NCI-H82 treated with DMSO at 0.1 percent for 48 hours (cell line): Measurements from ENCODE around the gene C9orf40.

Source experiments
- DNase-seq: peaks from one replicate; lab custom pipeline; 2025; ENCODE audit not compliant: unreplicated experiment; lab: John Stamatoyannopoulos, UW

Gene C9orf40, protein sequence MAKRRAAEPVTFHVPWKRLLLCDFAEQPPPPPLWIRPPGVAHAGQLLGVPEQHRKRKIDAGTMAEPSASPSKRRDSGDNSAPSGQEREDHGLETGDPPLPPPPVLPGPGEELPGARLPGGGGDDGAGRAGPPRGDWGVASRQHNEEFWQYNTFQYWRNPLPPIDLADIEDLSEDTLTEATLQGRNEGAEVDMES

DNA sequence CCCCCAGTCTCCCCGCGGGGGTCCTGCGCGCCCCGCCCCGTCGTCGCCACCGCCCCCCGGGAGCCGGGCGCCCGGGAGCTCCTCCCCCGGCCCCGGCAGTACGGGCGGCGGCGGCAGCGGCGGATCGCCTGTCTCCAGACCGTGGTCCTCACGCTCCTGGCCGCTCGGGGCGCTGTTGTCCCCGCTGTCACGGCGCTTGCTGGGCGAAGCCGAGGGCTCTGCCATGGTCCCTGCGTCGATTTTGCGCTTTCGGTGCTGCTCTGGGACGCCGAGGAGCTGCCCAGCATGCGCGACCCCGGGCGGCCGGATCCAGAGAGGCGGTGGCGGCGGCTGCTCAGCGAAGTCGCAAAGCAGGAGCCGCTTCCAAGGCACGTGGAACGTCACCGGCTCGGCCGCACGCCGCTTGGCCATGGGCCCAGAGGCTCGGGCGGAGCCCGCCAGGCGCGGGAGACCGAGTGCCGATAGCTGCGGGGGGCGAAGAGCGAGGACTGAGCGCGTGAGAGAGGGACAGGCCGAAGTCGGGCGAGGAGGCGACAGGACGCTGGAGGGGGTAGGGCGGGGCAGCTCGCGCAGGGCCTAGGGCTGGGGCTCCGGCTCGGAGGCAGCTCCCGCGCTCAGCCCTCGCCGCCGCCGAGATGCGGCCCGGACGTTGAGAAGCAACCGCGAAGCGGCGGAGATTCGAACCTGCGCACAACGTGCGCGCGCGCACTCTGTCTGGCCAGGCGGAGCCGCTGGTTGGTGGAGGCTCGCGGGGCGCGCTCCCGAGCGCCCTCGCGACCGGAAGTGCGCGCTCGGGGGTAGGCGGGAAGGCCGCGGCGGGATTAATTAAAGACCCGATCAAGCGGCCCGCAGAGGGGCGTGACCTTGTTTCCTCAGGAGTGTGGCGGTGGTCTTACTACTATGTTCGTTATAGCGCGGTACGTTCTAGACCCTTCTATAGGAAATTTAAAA, at the start of gene C9orf40:
Gene C9orf40, minus strand, starts transcription at position 712 of the 951 bp plus-strand sequence. Its CDS starts 301 bp downstream, at position 411.
- DNase-seq, result peak; percentile 40

DNA sequence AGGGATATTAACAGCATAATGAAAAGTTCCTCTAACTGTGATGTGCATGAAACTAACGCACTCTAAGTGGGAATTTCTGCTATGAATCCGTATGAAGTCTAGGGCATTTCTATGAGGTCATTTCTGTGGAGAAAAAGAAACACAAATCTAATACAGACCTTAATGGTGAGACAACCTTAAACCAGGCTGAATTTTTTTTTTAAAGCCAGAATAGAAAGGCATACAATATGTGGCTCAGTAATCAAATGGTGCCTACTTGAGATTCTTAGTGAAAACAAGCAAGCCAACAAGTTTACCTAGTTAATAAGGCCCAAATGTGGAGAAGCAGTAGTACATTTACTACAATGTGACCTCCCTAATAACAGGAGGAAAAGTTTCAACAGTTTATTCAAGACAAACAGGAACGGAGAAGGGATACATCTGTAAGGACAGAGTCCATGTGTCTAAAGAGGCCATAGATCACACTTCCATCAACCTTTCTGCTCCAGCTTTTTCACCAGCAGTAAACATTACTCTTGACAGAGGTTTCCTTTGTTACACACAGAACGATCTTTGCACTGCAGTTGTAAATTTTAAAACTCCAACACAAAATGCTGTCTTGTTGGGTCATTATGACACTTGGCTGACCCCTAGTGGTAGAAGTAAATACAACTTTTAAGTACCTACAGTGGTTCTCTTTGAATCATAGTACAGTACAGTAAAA, 49.2 kb upstream of the C9orf40 start:
- peak; percentile 9 for DNase-seq

DNA sequence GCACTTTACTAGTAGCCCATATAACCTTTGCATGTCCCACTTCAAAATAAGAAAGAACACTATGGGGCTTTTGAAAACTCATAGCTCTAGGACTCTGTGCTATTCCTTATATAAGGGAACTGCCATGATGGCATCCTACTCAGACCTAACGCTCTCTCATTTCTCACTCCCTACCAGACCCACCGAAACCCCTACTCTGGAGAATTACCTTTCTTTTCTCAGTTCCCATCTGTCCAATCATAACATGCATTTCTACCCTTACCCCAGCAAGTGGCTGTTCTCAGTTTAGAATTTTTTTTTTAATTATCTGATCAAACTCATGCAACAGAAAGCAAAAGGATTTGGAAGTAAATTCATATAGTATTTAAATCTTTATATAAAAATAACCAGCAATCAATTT, 48.1 kb upstream of the C9orf40 start:
- no peak for DNase-seq

DNA sequence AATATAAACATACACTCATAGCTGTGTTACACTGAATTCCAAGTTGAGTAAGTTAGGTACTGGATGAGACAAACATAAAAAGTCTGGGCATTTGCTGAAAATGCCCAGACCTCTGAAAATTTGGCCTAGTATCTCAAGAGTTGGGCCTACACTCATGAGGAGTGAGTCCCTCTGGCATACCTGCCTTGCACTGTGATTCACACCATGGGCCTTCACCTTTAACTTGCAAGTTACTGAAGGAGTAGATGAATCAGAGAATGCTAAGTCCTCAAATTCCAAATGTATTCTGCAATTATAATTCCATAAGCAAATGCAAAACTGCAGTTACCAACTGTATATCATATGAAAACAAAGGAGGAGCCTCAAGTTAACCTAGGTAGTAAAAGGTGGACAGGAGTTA, 32.3 kb upstream of the C9orf40 start:
- no peak for DNase-seq

DNA sequence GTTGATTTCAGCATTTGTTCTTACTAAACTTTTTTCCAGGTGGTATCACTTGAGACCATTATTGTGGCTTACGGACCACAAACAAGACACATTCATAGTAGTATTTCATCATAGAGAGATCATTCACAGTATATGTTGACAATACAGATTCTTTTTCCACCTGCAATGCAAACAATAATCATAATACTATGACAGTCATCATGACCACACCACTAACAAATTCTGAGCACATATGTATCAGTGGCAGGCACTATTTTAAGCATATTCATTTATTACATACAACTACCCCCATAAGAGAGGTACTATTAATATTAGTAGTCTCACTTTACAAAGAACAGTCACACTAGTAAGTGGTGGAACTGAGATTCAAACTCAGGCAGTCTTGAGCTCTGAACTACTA, 31.0 kb upstream of the C9orf40 start:
- DNase-seq, result no peak

DNA sequence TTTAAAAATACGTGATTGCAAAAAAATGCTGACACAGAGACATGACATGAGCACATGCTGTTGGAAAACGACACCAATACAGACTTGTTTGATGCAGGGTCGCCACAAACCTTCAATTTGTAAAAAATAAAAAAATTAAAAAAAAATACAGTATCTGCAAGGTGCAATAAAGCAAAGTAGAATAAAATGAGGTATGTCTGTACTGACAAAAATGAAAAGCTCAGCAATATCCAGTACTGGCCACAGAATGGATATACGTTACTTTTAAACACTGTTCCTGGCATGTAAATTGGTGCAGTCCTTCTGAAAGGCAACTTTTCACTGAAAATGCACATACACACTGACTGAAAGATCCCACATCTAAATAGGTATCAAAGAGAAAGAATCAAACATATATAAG, 27.1 kb upstream of the C9orf40 start:
- no peak for DNase-seq

DNA sequence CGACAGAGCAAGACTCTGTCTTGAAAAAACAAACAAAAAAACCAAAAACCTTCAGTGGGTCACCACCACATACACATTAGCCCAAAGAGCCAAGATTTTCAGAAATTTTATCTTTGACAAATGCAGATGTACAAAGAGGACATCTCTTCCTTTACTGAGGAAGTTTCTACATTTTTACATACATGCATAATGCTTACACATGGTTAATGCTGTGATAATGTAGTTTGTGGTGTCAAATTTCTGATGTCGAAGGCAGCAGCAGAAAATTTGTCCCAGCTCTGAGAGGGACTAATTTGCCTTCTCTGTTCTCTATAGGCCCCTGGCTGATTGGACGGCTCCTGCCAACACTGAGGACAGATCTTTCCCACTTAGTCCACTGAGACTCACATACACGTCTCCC, 24.6 kb upstream of the C9orf40 start:
- no peak for DNase-seq

DNA sequence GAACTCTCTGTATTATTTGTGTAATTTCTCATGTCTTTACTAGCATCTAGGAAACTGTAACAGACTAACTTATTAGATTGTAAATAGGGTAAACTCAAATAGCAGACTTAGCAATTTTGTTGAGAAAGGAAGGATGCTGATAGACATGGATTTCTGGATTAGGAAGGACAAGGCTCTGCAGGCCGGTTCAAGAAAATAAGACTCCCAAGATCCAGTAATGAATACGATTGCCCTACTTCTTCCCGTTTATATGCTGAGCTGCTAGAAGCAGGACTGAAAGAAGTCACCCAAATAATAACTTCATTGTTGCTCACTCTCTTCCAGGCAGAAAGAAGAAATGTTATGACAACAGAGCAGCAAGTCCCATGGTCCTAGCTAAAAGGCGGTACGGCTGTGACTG, 22.8 kb upstream of the C9orf40 start:
- DNase-seq, result no peak

DNA sequence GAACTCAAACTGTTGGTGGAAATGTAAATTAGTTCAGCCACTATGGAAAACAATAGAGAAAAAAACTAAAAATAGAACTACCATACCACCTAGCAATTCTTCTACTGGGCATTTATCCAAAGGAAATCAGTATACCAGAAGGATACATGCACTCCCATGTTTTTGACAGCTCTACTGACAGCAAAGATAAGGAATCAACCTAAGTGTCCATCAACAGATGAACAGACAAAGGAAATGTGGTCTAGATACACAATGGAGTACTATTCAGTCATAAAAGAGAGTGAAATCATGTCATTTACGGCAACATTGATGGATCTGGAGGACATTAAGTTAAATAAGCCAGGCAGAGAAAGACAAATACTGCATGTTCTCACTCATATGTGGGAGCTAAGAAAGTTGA, 21.8 kb upstream of the C9orf40 start:
- no peak for DNase-seq

DNA sequence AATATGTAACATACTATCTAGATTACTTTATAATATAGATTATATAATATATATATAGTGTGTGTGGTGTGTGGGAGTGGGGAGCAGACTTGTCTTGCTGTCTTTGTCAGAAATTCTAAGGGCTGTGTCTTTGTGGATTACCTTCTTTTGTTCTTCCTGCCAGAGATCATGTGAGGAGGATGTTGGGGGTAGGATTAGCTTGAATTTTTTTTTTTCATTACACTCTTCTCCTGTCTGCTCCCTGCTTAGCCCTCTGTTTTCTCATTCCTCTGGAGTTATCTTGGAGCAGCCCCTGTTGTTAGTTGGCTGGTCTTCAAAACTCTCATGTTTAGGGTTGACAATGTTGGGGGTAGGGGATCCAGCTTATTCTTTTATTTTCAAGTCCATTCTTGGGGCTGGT, 21.0 kb upstream of the C9orf40 start:
- DNase-seq, result no peak

DNA sequence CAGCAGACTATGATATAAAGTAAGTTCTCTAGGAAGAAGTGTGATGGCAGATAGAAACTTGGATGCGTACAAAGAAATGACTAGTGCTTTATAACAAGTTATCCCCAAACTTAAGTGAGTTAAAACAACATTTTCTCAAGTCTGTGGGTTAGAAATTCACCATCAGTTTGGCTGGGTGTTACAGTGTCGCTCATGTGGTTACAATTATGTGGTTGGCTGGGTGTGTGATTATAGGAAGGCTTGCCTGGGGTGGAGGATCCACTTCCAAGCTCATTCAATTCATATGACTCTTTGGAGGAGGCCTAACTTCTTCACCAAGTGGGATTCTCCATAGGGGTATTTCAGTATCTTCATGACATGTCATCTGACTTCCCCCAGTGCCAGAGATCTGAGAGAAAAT, 10.3 kb upstream of the C9orf40 start:
- no peak for DNase-seq

DNA sequence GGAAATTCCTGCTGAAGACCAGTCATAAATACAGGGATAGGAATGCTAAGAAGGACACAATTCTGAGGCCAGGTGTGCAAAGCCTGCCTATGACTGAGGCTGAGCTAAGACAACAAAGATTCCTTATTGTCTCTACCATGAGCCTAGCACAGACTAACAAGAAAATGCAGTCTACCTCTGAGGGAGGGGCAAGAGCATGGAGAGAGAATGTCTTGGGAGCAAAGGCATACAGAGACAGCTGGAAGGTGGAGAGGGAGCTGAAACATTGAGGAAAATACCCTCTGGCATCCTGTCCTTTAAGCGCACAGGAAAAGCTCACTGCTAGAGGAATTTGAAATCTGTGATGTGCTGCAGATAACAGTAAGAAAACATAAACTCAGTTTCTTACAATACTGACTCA, 8.8 kb upstream of the C9orf40 start:
- DNase-seq, result no peak

DNA sequence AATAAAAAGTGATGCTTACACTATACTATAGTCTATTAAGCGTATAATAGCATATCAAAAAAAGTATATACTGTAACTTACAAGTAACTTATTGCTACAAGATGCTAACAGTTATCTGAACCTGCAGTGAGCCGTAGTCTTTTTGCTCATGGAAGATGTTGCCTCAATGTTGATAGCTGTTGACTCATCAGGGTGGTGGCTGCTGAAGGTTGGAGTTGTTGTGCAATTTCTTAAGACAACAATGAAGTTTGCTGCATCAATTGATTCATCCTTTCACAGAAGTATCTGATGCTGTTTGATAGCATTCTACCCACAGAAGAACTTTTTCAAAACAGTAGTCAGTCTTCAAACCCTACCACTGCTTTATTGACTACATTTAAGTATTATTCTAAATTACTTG, 7.8 kb upstream of the C9orf40 start:
- DNase-seq, result no peak

DNA sequence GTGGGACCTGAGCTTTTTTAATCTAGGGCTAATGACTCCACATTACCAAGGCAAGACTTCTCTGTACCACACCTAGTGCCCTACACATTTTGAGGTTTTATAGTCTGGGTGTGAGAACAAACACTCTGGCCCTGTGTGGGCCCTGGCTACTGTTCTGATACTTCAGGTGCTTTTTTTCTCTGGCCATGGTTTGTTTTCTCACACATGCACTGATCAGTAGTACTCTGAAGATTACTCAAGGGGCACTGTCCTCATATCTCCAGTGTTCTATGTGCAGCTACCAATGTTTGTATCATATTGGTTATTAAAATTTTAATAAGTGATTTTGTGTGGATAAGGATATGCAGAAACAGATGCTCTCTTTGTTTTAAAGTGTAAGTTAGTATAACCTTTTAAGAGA, 5.9 kb upstream of the C9orf40 start:
- DNase-seq, result no peak

DNA sequence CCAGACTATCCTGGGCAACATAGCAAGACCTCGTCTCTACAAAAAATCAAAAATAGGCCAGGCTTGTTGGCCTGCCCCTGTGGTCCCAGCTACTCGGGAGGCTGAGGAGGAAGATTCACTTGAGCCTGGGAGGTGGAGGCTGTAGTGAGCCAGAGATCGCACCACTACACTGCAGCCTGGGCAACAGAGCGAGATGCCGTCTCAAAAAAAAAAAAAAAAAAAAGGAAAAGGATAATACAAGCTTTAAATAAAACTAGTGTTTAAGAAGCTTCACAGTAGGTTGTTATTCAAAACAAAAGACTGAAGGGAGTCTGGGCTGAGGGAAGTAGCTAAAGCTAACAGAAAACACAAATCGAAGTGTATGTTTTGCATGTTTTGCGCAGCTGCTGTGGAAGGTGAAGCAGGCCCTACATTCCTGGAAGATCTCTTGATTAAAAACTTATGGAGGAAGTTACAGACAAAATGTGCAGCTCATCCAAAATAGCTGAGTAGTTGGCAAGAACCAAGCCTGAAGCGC, 581 bp upstream of the C9orf40 start:
- no peak for DNase-seq

DNA sequence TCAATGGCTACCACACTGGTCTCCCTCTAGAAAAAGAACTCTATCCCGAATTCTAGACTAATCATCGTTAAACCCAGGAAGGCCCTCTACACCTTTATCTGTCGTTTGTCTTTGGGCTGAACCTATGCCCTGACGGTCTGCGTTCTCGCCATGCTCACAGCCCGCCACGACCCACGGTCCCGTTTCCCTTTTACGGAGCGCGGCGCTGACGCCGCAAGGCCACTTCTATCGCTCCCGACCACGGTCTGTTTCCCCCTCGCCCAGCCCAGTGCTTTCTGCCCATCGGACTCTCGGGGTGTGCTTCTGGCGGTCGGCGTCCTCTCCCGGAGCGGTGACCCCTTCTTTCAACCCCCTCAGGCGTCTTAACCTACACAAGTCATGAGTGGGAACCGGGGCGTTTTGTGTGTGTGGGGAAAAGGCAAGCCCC, 974 bp downstream of the C9orf40 start:
- no peak for DNase-seq

DNA sequence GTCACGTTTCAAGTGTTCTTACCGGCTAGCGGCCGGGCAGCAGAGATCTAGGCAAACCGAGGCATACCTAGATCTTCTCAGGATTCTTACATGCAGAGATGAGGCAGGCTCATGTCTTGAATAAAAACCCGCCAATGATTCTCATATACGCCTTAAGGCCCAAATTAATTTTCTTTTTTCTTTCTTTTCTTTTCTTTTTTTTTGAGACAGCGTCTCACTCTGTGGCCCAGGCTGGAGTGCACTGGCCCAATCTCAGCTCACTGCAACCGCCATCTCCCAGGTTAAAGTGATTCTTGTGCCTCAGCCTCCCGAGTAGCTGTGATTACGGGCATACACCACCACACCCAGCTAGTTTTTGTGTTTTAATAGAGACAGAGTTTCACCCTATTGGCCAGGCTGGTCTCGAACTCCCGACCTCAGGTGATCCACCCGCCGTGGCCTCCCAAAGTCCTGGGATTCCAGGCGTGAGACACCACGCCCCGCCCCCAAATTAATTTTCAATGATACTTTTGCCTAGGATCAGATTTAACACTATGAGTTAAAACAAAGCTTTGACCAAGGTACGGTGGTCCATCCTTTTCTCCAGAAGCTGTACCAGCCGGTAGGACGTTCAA, 1.5 kb downstream of the C9orf40 start:
- DNase-seq, result no peak

DNA sequence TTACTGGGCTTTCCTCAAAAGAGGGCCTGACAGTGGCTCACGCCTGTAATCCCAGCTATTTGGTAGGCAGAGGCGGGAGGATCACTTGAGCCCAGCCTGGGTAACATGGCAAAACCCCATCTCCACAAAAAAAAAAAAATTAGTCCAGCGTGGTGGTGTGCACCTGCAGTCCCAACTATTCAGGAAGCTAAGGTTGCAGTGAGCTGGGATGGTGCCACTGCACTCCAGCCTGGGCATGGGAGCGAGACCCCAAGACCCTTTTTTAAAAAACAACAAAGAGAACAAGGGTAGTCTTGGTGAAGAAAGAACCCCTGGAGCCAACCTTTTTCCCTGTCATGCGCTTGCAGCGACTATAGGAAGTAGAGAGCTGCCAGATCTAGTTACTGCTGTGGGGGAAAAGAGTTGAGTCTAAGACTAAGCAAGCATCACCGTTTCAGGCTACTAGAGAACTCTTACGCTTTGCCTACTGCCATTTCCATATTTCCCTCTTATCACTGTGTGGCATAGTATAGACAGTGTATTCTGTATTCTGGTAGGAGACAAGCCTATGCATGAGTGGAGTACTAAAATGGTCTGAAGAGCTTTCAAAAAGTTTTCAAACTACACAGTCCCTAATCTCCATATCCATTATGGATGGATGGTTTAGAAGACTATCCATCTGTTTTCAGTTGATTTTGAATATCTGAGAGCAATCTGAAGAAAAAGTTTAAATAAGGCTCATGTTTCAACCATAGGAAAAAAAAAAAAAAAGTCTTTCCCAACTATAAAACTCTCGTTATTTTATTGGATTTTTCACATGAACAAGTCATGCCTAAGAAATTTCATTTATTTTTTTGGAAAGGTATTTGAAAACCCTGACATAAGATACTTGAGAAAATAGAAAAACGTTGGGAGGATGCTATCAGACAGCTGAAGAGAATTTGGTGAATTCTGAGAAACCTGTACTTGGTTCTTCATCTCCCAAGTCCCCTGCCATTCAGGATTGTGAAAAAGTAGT, 2.6 kb downstream of the C9orf40 start:
- no peak for DNase-seq

DNA sequence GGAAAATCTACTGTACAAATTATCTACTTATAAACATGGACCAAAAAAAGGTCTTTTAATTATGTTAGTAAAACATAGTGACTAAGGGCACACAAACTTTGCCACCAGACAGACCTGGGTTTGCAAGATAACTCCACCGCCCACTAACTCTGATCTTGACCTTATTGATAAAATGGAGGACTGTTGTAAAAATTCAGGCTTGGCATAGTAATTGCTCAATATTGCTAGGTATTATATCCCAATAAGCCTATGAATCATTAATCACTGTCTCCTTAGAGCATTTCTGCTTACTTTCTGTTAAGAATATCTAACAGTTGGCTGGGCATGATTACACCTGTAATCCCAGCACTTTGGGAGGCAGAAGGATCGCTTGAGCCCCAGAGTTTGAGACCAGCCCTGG, 3.8 kb downstream of the C9orf40 start:
- DNase-seq, result no peak

DNA sequence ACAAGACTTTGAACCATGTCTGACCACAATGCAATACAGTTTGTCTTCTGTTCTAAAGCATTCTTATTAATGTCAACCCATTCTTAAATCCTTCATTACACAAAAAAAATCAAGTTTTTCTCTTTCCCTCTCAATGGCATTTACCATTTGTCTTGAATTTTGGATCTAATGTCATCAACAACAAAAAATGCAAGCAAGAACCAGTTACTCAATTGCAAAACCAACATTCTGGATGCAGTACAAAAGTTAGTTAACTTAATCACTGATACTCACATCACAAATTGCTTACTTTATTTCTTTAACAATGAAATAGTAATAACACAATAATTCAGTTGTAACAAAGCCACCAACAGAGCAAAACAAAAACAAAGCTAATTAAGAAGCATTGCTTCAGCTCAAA, 6.0 kb downstream of the C9orf40 start:
- no peak for DNase-seq
